ENCODE data around the gene CSPG4. TPM values are rescaled to one million over a fixed set of nuclear protein-coding genes. Genes with fewer than 3 reads are reported as not detected.

CSPG4 gene
- total and polyA plus RNA-seq, 9 of the 15 experiments (the other 6 are each of a cell fraction or from before 2014, with no cell fraction given): under 0.01 to 0.07 (median 0.04) TPM; not detected in 5

- peak overlapping the region; percentile 93 for H3K4me3 ChIP-seq
- ChIA-PET CTCF (ENCODE audit: low intra/inter-chr PET ratio) (interaction anchor here (0.6 to 2.1 kb wide), 6 partner anchors 15 to 273 kb away, joined by 3 to 10 read pairs (median 6); partner anchors contain the start of genes MAN2C1 and SNUPN), POLR2A (interaction anchor here (0.5 to 4.9 kb wide), 18 partner anchors 10 to 281 kb away, joined by 3 to 60 read pairs (median 4); partner anchors contain the start of genes MAN2C1, SIN3A and SNUPN)
- H3K36me3 ChIP-seq (ENCODE audit: control insufficient read depth, insufficient read depth, low read length): peaks cover 15% of the 10 kb centered on the region
- no peaks in the 10 kb centered on the region for H3K9me1 ChIP-seq (ENCODE audit: control insufficient read depth, insufficient read depth, low read length)
- FAIRE-seq (peak; percentile 71), ATAC-seq (peak; percentile 54), DNase-seq (ENCODE audit: extremely low read depth in 1 of 4, low spot score in 3 of 4) (peak in 2 of 4 experiments; percentile 52 to 73)
- 5% methylated on average over 17 of the region's 17 CpGs for WGBS (ENCODE audit: insufficient coverage, low coverage, missing lambda C conversion rate)
- H3K9me3 ChIP-seq (replicated peaks; ENCODE audit: control insufficient read depth, insufficient read depth, low read depth, low read length): no peaks in the 10 kb centered on the region
- TSS peak; percentile 98 for BruUV-seq (replicated peaks)
- in situ Hi-C loops (cut with MboI) (no loop called here), intact Hi-C loops (cut with micrococcal nuclease) (loop anchor here (1.0 to 5.0 kb wide), 5 partner anchors 15 to 272 kb away; partner anchors contain the start of genes MAN2C1, SIN3A and SNUPN)
- peak overlapping the region; percentile 80 to 100 for H3K9ac ChIP-seq (ENCODE audit: insufficient read depth in 1 of 2, low read depth in 2 of 2, low read length in 2 of 2)
- peak overlapping the region; percentile 85 for H2AFZ ChIP-seq (ENCODE audit: low read depth, low read length)
- peaks cover 12 to 28% of the 10 kb centered on the region in 2 experiments for H3K4me1 ChIP-seq (replicated peaks in 1 of 2; ENCODE audit: control insufficient read depth in 2 of 2, insufficient read depth in 2 of 2, low read length in 2 of 2)
- H3K27me3 ChIP-seq (ENCODE audit: control insufficient read depth in 2 of 2, insufficient read depth in 2 of 2, low read length in 2 of 2): no peaks in the 10 kb centered on the region; a peak in 1 of 5 replicates
- peaks cover 43% of the 10 kb centered on the region for H3K79me2 ChIP-seq (ENCODE audit: control insufficient read depth, insufficient read depth, low read length)
- H4K20me1 ChIP-seq (replicated peaks; ENCODE audit: control insufficient read depth, insufficient read depth, low read length): peaks cover 9% of the 10 kb centered on the region; the same call in 1 of the 2 replicates
- peak overlapping the region; percentile 86 for H3K27ac ChIP-seq (ENCODE audit: extremely low read depth, low read depth, low read length)
- peak overlapping the region; percentile 95 for H3K4me2 ChIP-seq (ENCODE audit: insufficient read depth, low read length)
- TF ChIP-seq ZBTB9 (CRISPR knock-in tag; IDR thresholded peaks at IDR 0.05) (0 out of 2 replicates have a peak, but pooled peaks have one; percentile 51), SFPQ (IDR thresholded peaks at IDR 0.05; ENCODE audit: low read depth, low read length) (no peak), SETDB1 (IDR thresholded peaks at IDR 0.05; ENCODE audit: low read length) (no peak), SOX6 (IDR thresholded peaks at IDR 0.05) (peak; percentile 78), MAFK (IDR thresholded peaks at IDR 0.05; ENCODE audit: low read length) (no peak), ELK3 (CRISPR knock-in tag; IDR thresholded peaks at IDR 0.05) (no peak), ZBTB17 (CRISPR knock-in tag; IDR thresholded peaks at IDR 0.05) (0 out of 2 replicates have a peak, but pooled peaks have one; percentile 23), ETV1 (tag; conservative IDR thresholded peaks at IDR 0.05; ENCODE audit: low read depth) (0 out of 2 replicates have a peak, but pooled peaks have one; percentile 36), ZEB2 (IDR thresholded peaks at IDR 0.05) (0 out of 2 replicates have a peak, but pooled peaks have one; percentile 15), SIN3A (IDR thresholded peaks at IDR 0.05; ENCODE audit: borderline replicate concordance in 2 of 2, control insufficient read depth in 1 of 2, low read depth in 2 of 2, low read length in 2 of 2) (peak in 1 of 2 experiments; percentile 36; a peak in 1 of 4 replicates), ZNF316 (IDR thresholded peaks at IDR 0.05) (peak; percentile 61; the same call in 1 of the 2 replicates), CBFA2T3 (IDR thresholded peaks at IDR 0.05) (peak; percentile 33), ZC3H8 (IDR thresholded peaks at IDR 0.05) (no peak), BRF1 (IDR thresholded peaks at IDR 0.05; ENCODE audit: borderline replicate concordance, extremely low read depth, insufficient read length) (no peak), ZFX (CRISPR knock-in tag; IDR thresholded peaks at IDR 0.05) (0 out of 2 replicates have a peak, but pooled peaks have one; percentile 32), MYC (IDR thresholded peaks at IDR 0.05; ENCODE audit: low read depth, low read length) (0 out of 2 replicates have a peak, but pooled peaks have one; percentile 22), MYC (CRISPR knock-in tag; IDR thresholded peaks at IDR 0.05; ENCODE audit: borderline replicate concordance, low read depth) (no peak)
Observed at GRCh38 chr15:75640483-75641178, 72.0 kb downstream of the CSPG4 start.
